Endodermal cell (in vitro differentiated cells): Measurements from ENCODE around the gene OR1S2. TPM values are rescaled to one million over a fixed set of nuclear protein-coding genes. Genes with fewer than 3 reads are reported as not detected.

Source experiments
- DNase-seq: peaks from one replicate; pipeline ENCODE4 v3.0.0-alpha.2; 2017
- H3K27ac ChIP-seq: 2 replicates; pipeline ENCODE4 v1.5.1; 2013; ENCODE audit warnings: mild to moderate bottlenecking, low read depth, low read length, moderate library complexity
- H3K27me3 ChIP-seq: 2 replicates; pipeline ENCODE4 v1.6.1; 2013; ENCODE audit warnings: mild to moderate bottlenecking, low read length, moderate library complexity; ENCODE audit not compliant: insufficient read depth, control insufficient read depth, poor library complexity, severe bottlenecking
- H3K36me3 ChIP-seq: 2 replicates; pipeline ENCODE4 v1.7.0; 2013; ENCODE audit warnings: mild to moderate bottlenecking, low read length, moderate library complexity; ENCODE audit not compliant: control insufficient read depth, insufficient read depth
- H3K4me1 ChIP-seq: one replicate; pipeline ENCODE4 v1.7.0; 2013; ENCODE audit warnings: low read length; ENCODE audit not compliant: control insufficient read depth, insufficient read depth
- H3K4me3 ChIP-seq: 2 replicates; pipeline ENCODE4 v1.5.1; 2013; ENCODE audit warnings: mild to moderate bottlenecking, low read length, moderate library complexity
- H3K9ac ChIP-seq: 2 replicates; pipeline ENCODE4 v1.6.1; 2013; ENCODE audit warnings: mild to moderate bottlenecking, low read length, moderate library complexity; ENCODE audit not compliant: poor library complexity, severe bottlenecking; ENCODE audit errors: extremely low read depth
- H3K9me3 ChIP-seq: 2 replicates; pipeline ENCODE4 v1.6.1; 2013; ENCODE audit warnings: mild to moderate bottlenecking, low read length, moderate library complexity; ENCODE audit not compliant: control insufficient read depth
- H3K27ac Mint-ChIP-seq: 2 replicates; pipeline ENCODE4 v1.8.0; 2020; ENCODE audit warnings: mixed read lengths
- H3K27me3 Mint-ChIP-seq: 2 replicates; pipeline ENCODE4 v1.8.0; 2021; ENCODE audit warnings: mild to moderate bottlenecking, mixed read lengths; ENCODE audit not compliant: insufficient read depth
- H3K36me3 Mint-ChIP-seq: 2 replicates; pipeline ENCODE4 v1.8.0; 2020; ENCODE audit warnings: low read depth, mixed read lengths
- H3K4me1 Mint-ChIP-seq: 2 replicates; pipeline ENCODE4 v1.8.0; 2020; ENCODE audit warnings: mixed read lengths
- H3K4me3 Mint-ChIP-seq: 2 replicates; pipeline ENCODE4 v1.8.0; 2020; ENCODE audit warnings: mild to moderate bottlenecking, moderate library complexity, mixed read lengths
- H3K9me3 Mint-ChIP-seq: 2 replicates; pipeline ENCODE4 v1.8.0; 2020; ENCODE audit warnings: mild to moderate bottlenecking, mixed read lengths
- WGBS, 2 experiments: methylation state at CpG; one replicate each; pipeline versions ENCODE4 v1.1.5 to v1.1.7; 2013; ENCODE audit warnings: missing lambda C conversion rate in 2 of 2, mixed read lengths in 1 of 2; ENCODE audit not compliant: insufficient coverage in 1 of 2, insufficient read length in 1 of 2; 5-methylcytosine and 5-hydroxymethylcytosine counted together
- total RNA-seq, 2 donors: library from RNA; stranded (reverse); fragmentation: NEBNext Ultra II Directional in 1 of 2; extraction: Animal tissue kit (Norgen Biotek cat#: 25700) in 1 of 2; gene quantifications; 2 replicates in 1 of 2; 3 replicates in 1 of 2; pipeline ENCODE4 v1.2.1, GENCODE V29; 2021
- TF ChIP-seq, protein P1 (sequence below): fragments of 200-600 bp; sonication (generic); conservative IDR thresholded peaks from 2 replicates; pipeline ENCODE4 v1.5.0; 2021; ENCODE audit warnings: antibody characterized with exemption, mild to moderate bottlenecking

The OR1S2 gene
- total RNA-seq, 2 donors from 2014 or later, result not detected

- H3K36me3 Mint-ChIP-seq, result no peaks in the 10 kb centered on the region
- Histone ChIP-seq H3K4me1 (no peaks in the 10 kb centered on the region), H3K36me3 (no peaks in the 10 kb centered on the region), H3K27me3 (no peaks in the 10 kb centered on the region), H3K9me3 (no peaks in the 10 kb centered on the region), H3K27ac (no peak overlapping the region), H3K4me3 (no peak overlapping the region), H3K9ac (no peak overlapping the region)
- TF ChIP-seq, protein P1, sequence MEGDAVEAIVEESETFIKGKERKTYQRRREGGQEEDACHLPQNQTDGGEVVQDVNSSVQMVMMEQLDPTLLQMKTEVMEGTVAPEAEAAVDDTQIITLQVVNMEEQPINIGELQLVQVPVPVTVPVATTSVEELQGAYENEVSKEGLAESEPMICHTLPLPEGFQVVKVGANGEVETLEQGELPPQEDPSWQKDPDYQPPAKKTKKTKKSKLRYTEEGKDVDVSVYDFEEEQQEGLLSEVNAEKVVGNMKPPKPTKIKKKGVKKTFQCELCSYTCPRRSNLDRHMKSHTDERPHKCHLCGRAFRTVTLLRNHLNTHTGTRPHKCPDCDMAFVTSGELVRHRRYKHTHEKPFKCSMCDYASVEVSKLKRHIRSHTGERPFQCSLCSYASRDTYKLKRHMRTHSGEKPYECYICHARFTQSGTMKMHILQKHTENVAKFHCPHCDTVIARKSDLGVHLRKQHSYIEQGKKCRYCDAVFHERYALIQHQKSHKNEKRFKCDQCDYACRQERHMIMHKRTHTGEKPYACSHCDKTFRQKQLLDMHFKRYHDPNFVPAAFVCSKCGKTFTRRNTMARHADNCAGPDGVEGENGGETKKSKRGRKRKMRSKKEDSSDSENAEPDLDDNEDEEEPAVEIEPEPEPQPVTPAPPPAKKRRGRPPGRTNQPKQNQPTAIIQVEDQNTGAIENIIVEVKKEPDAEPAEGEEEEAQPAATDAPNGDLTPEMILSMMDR, result no peak
- 69 to 86% methylated on average over 1 of the region's 1 CpG for WGBS, 2 experiments
- DNase-seq, result no peak
- no peaks in the 10 kb centered on the region for H3K4me1 Mint-ChIP-seq
- H3K27ac Mint-ChIP-seq, result no peak overlapping the region
- H3K9me3 Mint-ChIP-seq, result peaks cover 2% of the 10 kb centered on the region
- H3K27me3 Mint-ChIP-seq, result no peaks in the 10 kb centered on the region
- no peak overlapping the region for H3K4me3 Mint-ChIP-seq
These were observed 39.0 kb downstream of the OR1S2 start for GRCh38 chr11:58164990-58165389.

DNA sequence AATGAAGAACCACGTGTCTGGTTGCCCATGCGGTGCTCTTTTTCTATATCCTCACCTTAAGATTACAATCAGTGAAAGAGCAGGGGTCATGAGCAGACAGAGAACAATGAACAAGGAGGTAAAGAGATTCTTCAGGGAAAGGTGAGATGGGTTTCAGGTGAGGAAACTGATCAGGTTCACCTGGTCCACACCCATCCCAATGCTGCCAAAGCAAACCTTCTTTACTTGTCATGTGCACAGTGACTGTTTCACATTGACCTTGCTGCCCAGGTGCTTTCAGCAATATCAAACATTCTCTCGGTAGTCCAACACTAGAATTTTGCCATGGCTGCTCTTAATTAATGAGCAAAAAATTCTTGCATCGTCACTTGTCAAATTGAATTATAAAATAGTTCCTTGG is 39.6 kb downstream of the OR1S2 start:
- Mint-ChIP-seq H3K27me3 (no peaks in the 10 kb centered on the region), H3K4me3 (no peak overlapping the region), H3K36me3 (no peaks in the 10 kb centered on the region), H3K27ac (no peak overlapping the region), H3K9me3 (peaks cover 2% of the 10 kb centered on the region), H3K4me1 (no peaks in the 10 kb centered on the region)
- TF ChIP-seq, protein P1, result no peak
- H3K36me3 ChIP-seq, result no peaks in the 10 kb centered on the region
- 78 to 97% methylated on average over 2 to 3 of the region's 4 CpGs for WGBS, 2 experiments
- no peak overlapping the region for H3K27ac ChIP-seq
- H3K9ac ChIP-seq, result no peak overlapping the region
- no peaks in the 10 kb centered on the region for H3K27me3 ChIP-seq
- H3K9me3 ChIP-seq, result no peaks in the 10 kb centered on the region
- H3K4me1 ChIP-seq, result no peaks in the 10 kb centered on the region
- DNase-seq, result no peak
- H3K4me3 ChIP-seq, result no peak overlapping the region

Other genes with a start within 250 kb of the OR1S2 start
- not detected for gene OR9Q1, start 180.3 kb downstream of the OR1S2 start, total RNA-seq
- not detected for gene OR6Q1, start 173.2 kb downstream of the OR1S2 start, total RNA-seq
- not detected for gene OR9I1, start 78.6 kb downstream of the OR1S2 start, total RNA-seq
- not detected for gene OR9Q2, start 15.1 kb downstream of the OR1S2 start, total RNA-seq
- not detected for gene OR1S1, start 8.6 kb upstream of the OR1S2 start, total RNA-seq
- gene OR10Q1, start 24.8 kb upstream of the OR1S2 start, total RNA-seq, result not detected
- not detected for gene OR10W1, start 64.1 kb upstream of the OR1S2 start, total RNA-seq
- gene OR5B17, start 154.9 kb upstream of the OR1S2 start, total RNA-seq, result not detected
- gene OR5B3, start 202.7 kb upstream of the OR1S2 start, total RNA-seq, result not detected
- gene OR5B2, start 224.0 kb upstream of the OR1S2 start, total RNA-seq, result not detected
- not detected for gene OR5B12, start 238.1 kb upstream of the OR1S2 start, total RNA-seq